ENCODE data around the gene GNA15.
"Not testable (repeated sequence)": the region's sequence is repeated elsewhere in the genome, so short reads cannot be mapped to it uniquely, and the experiment has no call there.

The GNA15 gene

GRCh38 chr19:3171894-3172672, 36.2 kb downstream of the GNA15 start:
- DNase-seq (ENCODE audit: extremely low spot score) = no peak
- CTCF ChIA-PET = interaction anchor here (1.0 to 1.8 kb wide), 2 partner anchors 12 to 46 kb away, joined by 3 to 4 read pairs; no protein-coding TSS in a partner anchor
- TF ChIP-seq CTCF (IDR thresholded peaks at IDR 0.05; ENCODE audit: control extremely low read depth, extremely low read depth, low read depth, missing control alignments) = no peak
- POLR2A ChIA-PET = no interaction called here

- POLR2A ChIA-PET; CTCF ChIA-PET; DNase-seq (ENCODE audit: extremely low spot score): not testable (repeated sequence)
Observed at GRCh38 chr19:3172673-3173000, 36.8 kb downstream of the GNA15 start.

GRCh38 chr19:3175781-3176714, 40.2 kb downstream of the GNA15 start:
- CTCF ChIA-PET = interaction anchor here (0.9 to 2.0 kb wide), 4 partner anchors 27 to 225 kb away, joined by 3 to 10 read pairs (median 3); no protein-coding TSS in a partner anchor
- no peak for DNase-seq (ENCODE audit: extremely low spot score)
- POLR2A ChIA-PET = no interaction called here
- TF ChIP-seq CTCF (IDR thresholded peaks at IDR 0.05; ENCODE audit: control extremely low read depth, extremely low read depth, low read depth, missing control alignments) = no peak

- no peak for TF ChIP-seq CTCF (IDR thresholded peaks at IDR 0.05; ENCODE audit: control extremely low read depth, extremely low read depth, low read depth, missing control alignments)
- DNase-seq (ENCODE audit: extremely low spot score) = no peak
- CTCF ChIA-PET = interaction anchor here (1.2 to 2.0 kb wide), 3 partner anchors 27 to 226 kb away, joined by 3 to 10 read pairs (median 3); no protein-coding TSS in a partner anchor
- POLR2A ChIA-PET = no interaction called here
Observed at GRCh38 chr19:3176715-3177501, 41.1 kb downstream of the GNA15 start.

- POLR2A ChIA-PET = no interaction called here
- TF ChIP-seq CTCF (IDR thresholded peaks at IDR 0.05; ENCODE audit: control extremely low read depth, extremely low read depth, low read depth, missing control alignments) = no peak
- peak; percentile 81 for DNase-seq (ENCODE audit: extremely low spot score)
- CTCF ChIA-PET = interaction anchor here (2.8 kb wide), 1 partner anchor 15 kb away, joined by 6 read pairs; no protein-coding TSS in a partner anchor
Observed at GRCh38 chr19:3178377-3178972, 42.6 kb downstream of the GNA15 start, which contains the start of gene S1PR4. TSS of gene S1PR4 (plus strand) at chr19:3178769. CDS start at chr19:3178793, 24 bp downstream.

GRCh38 chr19:3178973-3179738, 43.3 kb downstream of the GNA15 start:
- CTCF ChIA-PET = interaction anchor here (1.3 to 2.8 kb wide), 3 partner anchors 16 to 216 kb away, joined by 4 to 6 read pairs (median 5); no protein-coding TSS in a partner anchor
- no peak for TF ChIP-seq CTCF (IDR thresholded peaks at IDR 0.05; ENCODE audit: control extremely low read depth, extremely low read depth, low read depth, missing control alignments)
- DNase-seq (ENCODE audit: extremely low spot score) = no peak
- POLR2A ChIA-PET = no interaction called here

Data from GM10248 (cell line).